Umbilical cord (tissue), 2 donors: ENCODE measurements around the gene ZNF728. TPM values are rescaled to one million over a fixed set of nuclear protein-coding genes. Genes with fewer than 3 reads are reported as not detected.
"Not testable (repeated sequence)": the region's sequence is repeated elsewhere in the genome, so short reads cannot be mapped to it uniquely, and the experiment has no call there.

ENCODE experiments used
- DNase-seq: peaks from one replicate; pipeline ENCODE4 v3.0.0-alpha.2; 2015; ENCODE audit warnings: low spot score
- total RNA-seq: library from RNA; depleted of rRNA; stranded (reverse); fragments of >200 nt; gene quantifications from one replicate; pipeline ENCODE4 v1.2.3, GENCODE V29; 2014; ENCODE audit warnings: low replicate concordance; ENCODE audit not compliant: insufficient read depth

The ZNF728 gene
- 2.6 TPM for total RNA-seq

GRCh38 chr19:23002690-23003422, at the start of gene ZNF728:
Gene ZNF728 (minus strand): TSS chr19:23003176. CDS start chr19:23003030, 146 bp downstream.
- DNase-seq = peak; percentile 41

GRCh38 chr19:23052349-23052748, 49.4 kb upstream of the ZNF728 start:
- DNase-seq = no peak

GRCh38 chr19:23049256-23049655, 46.3 kb upstream of the ZNF728 start:
- DNase-seq = no peak

- DNase-seq = no peak
Measured at GRCh38 chr19:23046743-23047142, 43.8 kb upstream of the ZNF728 start.

- no peak for DNase-seq
Measured at GRCh38 chr19:23033721-23034120, 30.7 kb upstream of the ZNF728 start.

GRCh38 chr19:23015660-23016059, 12.7 kb upstream of the ZNF728 start:
- no peak for DNase-seq

GRCh38 chr19:22994957-22995356, 8.0 kb downstream of the ZNF728 start:
- DNase-seq = not testable (repeated sequence)

GRCh38 chr19:22976248-22976647, 26.7 kb downstream of the ZNF728 start:
- DNase-seq = no peak

- DNase-seq = not testable (repeated sequence)
Measured at GRCh38 chr19:22975546-22976136, 27.3 kb downstream of the ZNF728 start.

- DNase-seq = no peak
Measured at GRCh38 chr19:22945560-22945959, 57.4 kb downstream of the ZNF728 start.

GRCh38 chr19:22935151-22935550, 67.8 kb downstream of the ZNF728 start:
- DNase-seq = no peak

- not testable (repeated sequence) for DNase-seq
Measured at GRCh38 chr19:22927576-22927975, 75.4 kb downstream of the ZNF728 start.

GRCh38 chr19:22925181-22925580, 77.8 kb downstream of the ZNF728 start:
- DNase-seq = not testable (repeated sequence)

Other genes starting within 250 kb of the ZNF728 start
- 13.2 TPM for gene ZNF99, start 219.0 kb downstream of the ZNF728 start, total RNA-seq
- gene ZNF723, start 170.9 kb downstream of the ZNF728 start, total RNA-seq = 1.2 TPM
- gene ZNF730, start 113.8 kb upstream of the ZNF728 start, total RNA-seq = 11.1 TPM
- gene ZNF724, start 247.2 kb upstream of the ZNF728 start, total RNA-seq = 10.8 TPM